ENCODE measurements around the gene DKC1.

DNA sequence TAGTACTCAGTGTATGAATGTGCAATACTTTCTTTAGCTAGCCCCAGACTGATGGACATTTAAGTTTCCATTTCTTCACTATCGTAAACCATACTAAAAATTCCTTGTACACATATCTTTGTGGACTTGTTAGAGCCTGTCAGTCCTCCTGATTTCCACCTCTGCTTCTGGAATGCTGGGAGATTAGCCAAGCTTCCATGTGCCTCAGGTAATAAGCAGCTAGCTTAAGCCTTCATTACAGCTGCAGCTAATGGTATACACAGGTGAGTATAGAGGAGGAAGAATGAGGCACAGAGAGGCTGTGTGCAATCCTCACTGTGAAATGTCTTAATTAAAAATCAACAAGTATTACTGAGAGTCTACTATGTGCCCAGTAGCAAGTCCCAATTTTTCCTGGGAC is 62.0 kb downstream of the DKC1 start:
- TF ChIP-seq, protein P1, sequence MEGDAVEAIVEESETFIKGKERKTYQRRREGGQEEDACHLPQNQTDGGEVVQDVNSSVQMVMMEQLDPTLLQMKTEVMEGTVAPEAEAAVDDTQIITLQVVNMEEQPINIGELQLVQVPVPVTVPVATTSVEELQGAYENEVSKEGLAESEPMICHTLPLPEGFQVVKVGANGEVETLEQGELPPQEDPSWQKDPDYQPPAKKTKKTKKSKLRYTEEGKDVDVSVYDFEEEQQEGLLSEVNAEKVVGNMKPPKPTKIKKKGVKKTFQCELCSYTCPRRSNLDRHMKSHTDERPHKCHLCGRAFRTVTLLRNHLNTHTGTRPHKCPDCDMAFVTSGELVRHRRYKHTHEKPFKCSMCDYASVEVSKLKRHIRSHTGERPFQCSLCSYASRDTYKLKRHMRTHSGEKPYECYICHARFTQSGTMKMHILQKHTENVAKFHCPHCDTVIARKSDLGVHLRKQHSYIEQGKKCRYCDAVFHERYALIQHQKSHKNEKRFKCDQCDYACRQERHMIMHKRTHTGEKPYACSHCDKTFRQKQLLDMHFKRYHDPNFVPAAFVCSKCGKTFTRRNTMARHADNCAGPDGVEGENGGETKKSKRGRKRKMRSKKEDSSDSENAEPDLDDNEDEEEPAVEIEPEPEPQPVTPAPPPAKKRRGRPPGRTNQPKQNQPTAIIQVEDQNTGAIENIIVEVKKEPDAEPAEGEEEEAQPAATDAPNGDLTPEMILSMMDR (IDR thresholded peaks at IDR 0.05; ENCODE audit: low read length): no peak
- TF ChIP-seq EZH2 (IDR thresholded peaks at IDR 0.05; ENCODE audit: borderline replicate concordance, low read length): no peak

Measured in OCI-LY1 (cell line).